Hair follicular keratinocyte (primary cell): ENCODE data around the gene DCD. TPM values are rescaled to one million over a fixed set of nuclear protein-coding genes. Genes with fewer than 3 reads are reported as not detected.

ENCODE experiments used
- total RNA-seq: library from RNA; depleted of rRNA; stranded (reverse); fragments of >200 nt; gene quantifications from 2 replicates; pipeline ENCODE4 v1.2.3, GENCODE V29; 2015

Gene DCD
- total RNA-seq, result not detected in 2 replicates

GRCh38 chr12:54648265-54648664 lies at the start of gene DCD:
DCD (minus strand) TSS chr12:54648365; CDS start chr12:54648303, 62 bp downstream.

GRCh38 chr12:54634795-54635194 lies 13.4 kb downstream of the DCD start, which contains the start of gene LACRT:
LACRT (minus strand) TSS chr12:54634895; CDS start chr12:54634841, 54 bp downstream.

Other genes starting within 250 kb of the DCD start
- 186 and 267 TPM in 2 replicates for gene ITGA5, start 229.1 kb downstream of the DCD start, total RNA-seq
- not detected in 2 replicates for gene GTSF1, start 174.8 kb downstream of the DCD start, total RNA-seq
- gene NCKAP1L, start 150.6 kb downstream of the DCD start, total RNA-seq, result not detected in 2 replicates
- gene PDE1B, start 98.8 kb downstream of the DCD start, total RNA-seq, result not detected in 2 replicates
- not detected in 2 replicates for gene PPP1R1A, start 59.7 kb downstream of the DCD start, total RNA-seq
- gene LACRT, start 13.5 kb downstream of the DCD start, total RNA-seq, result not detected in 2 replicates
- not detected in 2 replicates for gene MUCL1, start 206.2 kb upstream of the DCD start, total RNA-seq